K562 (cell line): Measurements from ENCODE around the gene IPCEF1. TPM values are rescaled to one million over a fixed set of nuclear protein-coding genes. Genes with fewer than 3 reads are reported as not detected.

Source experiments
- ATAC-seq: fragments of 200-7000 bp; cut with Tn5 transposase; 3 replicates; pipeline ENCODE4 v1.9.1; 2020; ENCODE audit warnings: moderate library complexity
- BruUV-seq: library from RNA; stranded (reverse); fragments of 400-500 nt; replicated peaks from 2 replicates; lab custom pipeline; 2021; lab: Mats Ljungman, UMichigan
- CTCF ChIA-PET: fragments of 300-600 bp; formaldehyde crosslinking; extraction: SDS; loops from one replicate; lab custom pipeline; 2021; ENCODE audit warnings: low intra/inter-chr PET ratio; lab: Yijun Ruan, JAX
- POLR2A ChIA-PET: fragments of 300-600, 350-650 bp; sonication (Branson Sonifier 250); formaldehyde crosslinking; extraction: SDS; loops from one replicate; lab custom pipeline; 2021; ENCODE audit warnings: antibody characterized with exemption, inconsistent platforms; lab: Yijun Ruan, JAX
- DNase-seq, 4 experiments: peaks; one replicate each; pipeline versions ENCODE4 v3.0.0 to v3.0.0-alpha.2; 2011 to 2018; ENCODE audit warnings: low spot score in 3 of 4, mixed read lengths in 3 of 4; ENCODE audit errors: extremely low read depth in 1 of 4
- FAIRE-seq: peaks from 2 replicates; lab custom pipeline; 2011; peaks lifted over from hg19 to GRCh38; lab: Jason Lieb, UNC
- H2AFZ ChIP-seq: 2 replicates; pipeline ENCODE4 v1.6.0; 2011; ENCODE audit warnings: low read depth, low read length, control low read depth, inconsistent platforms
- H3K27ac ChIP-seq: fragments of 200-600 bp; 3 replicates; pipeline ENCODE4 v1.8.0; 2011; ENCODE audit warnings: low read depth, mild to moderate bottlenecking, control low read depth, inconsistent platforms, low read length, moderate library complexity, mixed read lengths; ENCODE audit errors: extremely low read depth
- H3K27me3 ChIP-seq, 2 experiments: fragments of 300-600 bp in 1 of 2; 2 replicates in 1 of 2; 3 replicates in 1 of 2; pipeline versions ENCODE4 v1.6.0 to v1.8.0; 2011; ENCODE audit warnings: inconsistent platforms in 2 of 2, low read length in 2 of 2, mild to moderate bottlenecking in 1 of 2, mixed read lengths in 1 of 2, moderate library complexity in 1 of 2; ENCODE audit not compliant: control insufficient read depth in 2 of 2, insufficient read depth in 2 of 2
- H3K36me3 ChIP-seq: fragments of 300-600 bp; 3 replicates; pipeline ENCODE4 v1.8.0; 2011; ENCODE audit warnings: mild to moderate bottlenecking, low read length, inconsistent platforms; ENCODE audit not compliant: control insufficient read depth, insufficient read depth
- H3K4me1 ChIP-seq, 2 experiments: fragments of 200-600 bp in 1 of 2; replicated peaks in 1 of 2; 2 replicates in 1 of 2; 3 replicates in 1 of 2; pipeline versions ENCODE4 v1.5.1 to v1.8.0; 2011; ENCODE audit warnings: inconsistent platforms in 2 of 2, low read length in 2 of 2, mild to moderate bottlenecking in 1 of 2, mixed read lengths in 1 of 2, moderate library complexity in 1 of 2; ENCODE audit not compliant: control insufficient read depth in 2 of 2, insufficient read depth in 2 of 2
- H3K4me2 ChIP-seq: 2 replicates; pipeline ENCODE4 v1.6.1; 2011; ENCODE audit warnings: low read length, control low read depth, inconsistent platforms, mixed read lengths; ENCODE audit not compliant: insufficient read depth
- H3K4me3 ChIP-seq: fragments of 200-600 bp; sonication (generic), shearing (Covaris generic); 2 replicates; pipeline ENCODE4 v1.5.1; 2016; ENCODE audit warnings: control low read depth, inconsistent platforms
- H3K79me2 ChIP-seq: fragments of 200-600 bp; 3 replicates; pipeline ENCODE4 v1.8.0; 2011; ENCODE audit warnings: low read length, inconsistent platforms; ENCODE audit not compliant: control insufficient read depth, insufficient read depth
- H3K9ac ChIP-seq, 2 experiments: 2 replicates each; pipeline versions ENCODE4 v1.6.0 to v1.6.1; 2011; ENCODE audit warnings: low read depth in 2 of 2, low read length in 2 of 2, control low read depth in 1 of 2, inconsistent platforms in 1 of 2, mild to moderate bottlenecking in 1 of 2, mixed read lengths in 1 of 2; ENCODE audit not compliant: insufficient read depth in 1 of 2
- H3K9me1 ChIP-seq: one replicate; pipeline ENCODE4 v1.6.0; 2011; ENCODE audit warnings: inconsistent platforms, mild to moderate bottlenecking, low read length, moderate library complexity; ENCODE audit not compliant: control insufficient read depth, insufficient read depth
- H3K9me3 ChIP-seq: replicated peaks from 2 replicates; pipeline ENCODE4 v1.5.1; 2011; ENCODE audit warnings: low read depth, low read length, inconsistent platforms; ENCODE audit not compliant: control insufficient read depth, insufficient read depth
- H4K20me1 ChIP-seq: replicated peaks from 2 replicates; pipeline ENCODE4 v1.6.1; 2011; ENCODE audit warnings: low read length, inconsistent platforms, mixed read lengths; ENCODE audit not compliant: control insufficient read depth, insufficient read depth
- EGR1 ChIP-seq: fragments of 450-650 bp; conservative IDR thresholded peaks from 2 replicates; pipeline ENCODE4 v1.6.1; 2017; ENCODE audit warnings: mild to moderate bottlenecking
- RB1 ChIP-seq: fragments of 450-650 bp; IDR thresholded peaks from 2 replicates; pipeline ENCODE4 v1.6.1; 2017; ENCODE audit warnings: low read depth, mild to moderate bottlenecking
- SMAD4 ChIP-seq: fragments of 250-450 bp; sonication (Bioruptor Pico); conservative IDR thresholded peaks from 2 replicates; pipeline ENCODE4 v1.8.0; 2021; ENCODE audit warnings: inconsistent platforms, mild to moderate bottlenecking, moderate library complexity
- TFAM ChIP-seq: fragments of 250-450 bp; sonication (Bioruptor Pico); conservative IDR thresholded peaks from 2 replicates; pipeline ENCODE4 v1.5.0; 2021; ENCODE audit warnings: mild to moderate bottlenecking, moderate library complexity
- ZNF124 ChIP-seq: sonication (generic); formaldehyde crosslinking; IDR thresholded peaks from 2 replicates; pipeline ENCODE4 v1.8.1; 2022; ENCODE audit warnings: missing genetic modification reagents
- ZNF830 ChIP-seq: fragments of 250-450 bp; sonication (Bioruptor Pico); IDR thresholded peaks from 2 replicates; pipeline ENCODE4 v1.5.0; 2021; ENCODE audit warnings: mild to moderate bottlenecking
- WGBS: fragments of 100-300 bp; shearing (Covaris generic); methylation state at CpG from one replicate; pipeline ENCODE4 v1.1.6; 2016; ENCODE audit warnings: low coverage, mixed read lengths; ENCODE audit not compliant: insufficient coverage; ENCODE audit errors: missing lambda C conversion rate; 5-methylcytosine and 5-hydroxymethylcytosine counted together
- in situ Hi-C: fragments of 300-500 bp; cut with MboI; formaldehyde crosslinking; loops from 4 replicates; pipeline ENCODE4 v1.15.0; 2018; ENCODE audit warnings: inconsistent platforms, mixed read lengths
- intact Hi-C: fragments of 100-400 bp; cut with micrococcal nuclease; formaldehyde crosslinking; loops from 2 replicates; pipeline ENCODE4 v1.14.2; 2022
- polyA plus RNA-seq, 8 experiments: library from polyadenylated mRNA; depleted of rRNA in 4 of 8; stranded (reverse) in 5 of 8; unstranded in 3 of 8; fragments of >200 nt; fragmentation: Nextera tagmentation in 2 of 8; fragmentation: Illumina TruSeq in 1 of 8; extraction: Ambion mirVana in 2 of 8; extraction: Trizol in 1 of 8; gene quantifications; 2 replicates each; pipeline versions ENCODE4 v1.2.1 to v1.2.3, GENCODE V29; 2011 to 2014; ENCODE audit warnings: inconsistent platforms in 1 of 8, missing spikeins in 1 of 8
- total RNA-seq, 7 experiments: library from RNA; depleted of rRNA in 6 of 7; stranded (reverse); fragments of >200 nt in 6 of 7; fragmentation: Illumina TruSeq in 2 of 7; extraction: Trizol in 2 of 7; gene quantifications; 2 replicates each; pipeline versions ENCODE4 v1.2.1 to v1.2.3, GENCODE V29; 2011 to 2021; ENCODE audit warnings: low replicate concordance in 1 of 7
- TF ChIP-seq, protein P1 (sequence below): fragments of 450-650 bp; IDR thresholded peaks from 2 replicates; pipeline ENCODE4 v1.6.1; 2016; ENCODE audit warnings: missing biosample characterization, missing genetic modification characterization
- TF ChIP-seq, protein P2 (sequence below): fragments of 450-650 bp; IDR thresholded peaks from 2 replicates; pipeline ENCODE4 v1.6.1; 2017; ENCODE audit warnings: antibody characterized with exemption

The IPCEF1 gene
- total and polyA plus RNA-seq, 9 of the 15 experiments (the other 6 are each of a cell fraction or from before 2014, with no cell fraction given), result 0.14 to 0.18 TPM; not detected in 7

DNA sequence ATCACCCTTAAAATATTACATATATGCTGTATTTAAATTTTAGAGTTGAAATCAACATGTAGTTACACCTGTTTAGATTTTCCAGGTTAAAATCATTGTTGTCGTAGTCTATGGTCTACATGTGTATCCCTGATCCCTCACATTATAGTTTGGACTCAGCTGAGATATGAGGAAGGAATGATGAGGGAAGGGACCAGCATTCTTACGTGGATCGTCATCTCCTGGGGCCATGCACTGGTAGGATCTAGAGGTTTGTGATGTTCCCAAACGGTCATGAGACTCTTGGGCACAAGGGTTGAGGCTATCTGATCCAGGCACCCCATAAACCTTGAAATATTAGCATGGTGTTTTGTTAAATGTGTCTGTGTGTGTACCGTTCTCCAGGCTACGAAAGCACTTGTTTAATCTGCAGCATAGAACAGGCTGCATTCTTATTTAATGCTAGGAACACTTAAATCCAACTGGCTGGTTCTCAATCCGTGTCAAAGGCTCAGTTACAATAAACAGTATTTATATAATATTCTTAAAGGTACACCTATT, 55.4 kb downstream of the IPCEF1 start:
- no peaks in the 10 kb centered on the region for H3K36me3 ChIP-seq
- in situ Hi-C loops (no loop called here), intact Hi-C loops (no loop called here)
- no TSS peak for BruUV-seq
- no peak overlapping the region for H3K27ac ChIP-seq
- H2AFZ ChIP-seq, result no peak overlapping the region
- H3K9me1 ChIP-seq, result no peaks in the 10 kb centered on the region
- H3K27me3 ChIP-seq, result peaks cover 2 to 3% of the 10 kb centered on the region in 2 experiments; a peak in 2 of 5 replicates
- no peak overlapping the region for H3K4me3 ChIP-seq
- TF ChIP-seq TFAM (CRISPR knock-in tag) (no peak), RB1 (no peak), ZNF830 (CRISPR knock-in tag) (no peak), SMAD4 (CRISPR knock-in tag) (no peak), ZNF124 (no peak), EGR1 (no peak)
- TF ChIP-seq, protein P1, sequence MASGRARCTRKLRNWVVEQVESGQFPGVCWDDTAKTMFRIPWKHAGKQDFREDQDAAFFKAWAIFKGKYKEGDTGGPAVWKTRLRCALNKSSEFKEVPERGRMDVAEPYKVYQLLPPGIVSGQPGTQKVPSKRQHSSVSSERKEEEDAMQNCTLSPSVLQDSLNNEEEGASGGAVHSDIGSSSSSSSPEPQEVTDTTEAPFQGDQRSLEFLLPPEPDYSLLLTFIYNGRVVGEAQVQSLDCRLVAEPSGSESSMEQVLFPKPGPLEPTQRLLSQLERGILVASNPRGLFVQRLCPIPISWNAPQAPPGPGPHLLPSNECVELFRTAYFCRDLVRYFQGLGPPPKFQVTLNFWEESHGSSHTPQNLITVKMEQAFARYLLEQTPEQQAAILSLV (tag), result no peak
- TF ChIP-seq, protein P2, sequence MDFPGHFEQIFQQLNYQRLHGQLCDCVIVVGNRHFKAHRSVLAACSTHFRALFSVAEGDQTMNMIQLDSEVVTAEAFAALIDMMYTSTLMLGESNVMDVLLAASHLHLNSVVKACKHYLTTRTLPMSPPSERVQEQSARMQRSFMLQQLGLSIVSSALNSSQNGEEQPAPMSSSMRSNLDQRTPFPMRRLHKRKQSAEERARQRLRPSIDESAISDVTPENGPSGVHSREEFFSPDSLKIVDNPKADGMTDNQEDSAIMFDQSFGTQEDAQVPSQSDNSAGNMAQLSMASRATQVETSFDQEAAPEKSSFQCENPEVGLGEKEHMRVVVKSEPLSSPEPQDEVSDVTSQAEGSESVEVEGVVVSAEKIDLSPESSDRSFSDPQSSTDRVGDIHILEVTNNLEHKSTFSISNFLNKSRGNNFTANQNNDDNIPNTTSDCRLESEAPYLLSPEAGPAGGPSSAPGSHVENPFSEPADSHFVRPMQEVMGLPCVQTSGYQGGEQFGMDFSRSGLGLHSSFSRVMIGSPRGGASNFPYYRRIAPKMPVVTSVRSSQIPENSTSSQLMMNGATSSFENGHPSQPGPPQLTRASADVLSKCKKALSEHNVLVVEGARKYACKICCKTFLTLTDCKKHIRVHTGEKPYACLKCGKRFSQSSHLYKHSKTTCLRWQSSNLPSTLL, result no peak
- FAIRE-seq (no peak), ATAC-seq (no peak), DNase-seq (no peak)
- no peaks in the 10 kb centered on the region for H3K9me3 ChIP-seq
- no peaks in the 10 kb centered on the region for H3K79me2 ChIP-seq
- no peaks in the 10 kb centered on the region; a peak in 1 of 5 replicates for H3K4me1 ChIP-seq
- H3K4me2 ChIP-seq, result no peak overlapping the region
- ChIA-PET CTCF (no interaction called here), POLR2A (no interaction called here)
- no peaks in the 10 kb centered on the region for H4K20me1 ChIP-seq
- 3% methylated on average over 7 of the region's 7 CpGs for WGBS
- no peak overlapping the region for H3K9ac ChIP-seq
